22Rv1 (cell line): ENCODE measurements around the gene CTNNA3.

Source experiments
- ZFX ChIP-seq: fragments of 450-650 bp; IDR thresholded peaks from 2 replicates; pipeline ENCODE4 v1.6.1; 2017; ENCODE audit warnings: antibody characterized with exemption, borderline replicate concordance
- TF ChIP-seq, protein P1 (sequence below): fragments of 450-650 bp; IDR thresholded peaks from 2 replicates; pipeline ENCODE4 v1.5.1; 2017; ENCODE audit warnings: mild to moderate bottlenecking

DNA sequence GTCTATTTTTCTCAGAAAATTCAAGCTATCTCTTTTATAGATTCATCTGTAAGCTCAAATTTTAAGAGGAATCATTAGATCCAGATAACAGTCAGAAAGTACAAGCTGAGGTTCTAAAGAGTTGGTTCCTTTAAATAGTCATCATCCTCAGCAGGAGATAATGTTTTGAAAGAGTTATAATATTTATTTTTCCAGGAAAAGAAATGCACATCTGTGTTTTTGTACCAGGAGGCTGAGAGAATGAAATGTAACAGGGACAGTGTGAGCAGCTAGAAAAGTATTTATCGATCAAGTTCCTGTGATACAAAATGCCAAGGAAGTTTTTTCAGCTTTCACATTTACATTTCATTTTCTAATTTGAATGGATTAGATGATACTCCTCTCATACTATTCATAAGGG lies 890.4 kb downstream of the CTNNA3 start:
- TF ChIP-seq, protein P1, sequence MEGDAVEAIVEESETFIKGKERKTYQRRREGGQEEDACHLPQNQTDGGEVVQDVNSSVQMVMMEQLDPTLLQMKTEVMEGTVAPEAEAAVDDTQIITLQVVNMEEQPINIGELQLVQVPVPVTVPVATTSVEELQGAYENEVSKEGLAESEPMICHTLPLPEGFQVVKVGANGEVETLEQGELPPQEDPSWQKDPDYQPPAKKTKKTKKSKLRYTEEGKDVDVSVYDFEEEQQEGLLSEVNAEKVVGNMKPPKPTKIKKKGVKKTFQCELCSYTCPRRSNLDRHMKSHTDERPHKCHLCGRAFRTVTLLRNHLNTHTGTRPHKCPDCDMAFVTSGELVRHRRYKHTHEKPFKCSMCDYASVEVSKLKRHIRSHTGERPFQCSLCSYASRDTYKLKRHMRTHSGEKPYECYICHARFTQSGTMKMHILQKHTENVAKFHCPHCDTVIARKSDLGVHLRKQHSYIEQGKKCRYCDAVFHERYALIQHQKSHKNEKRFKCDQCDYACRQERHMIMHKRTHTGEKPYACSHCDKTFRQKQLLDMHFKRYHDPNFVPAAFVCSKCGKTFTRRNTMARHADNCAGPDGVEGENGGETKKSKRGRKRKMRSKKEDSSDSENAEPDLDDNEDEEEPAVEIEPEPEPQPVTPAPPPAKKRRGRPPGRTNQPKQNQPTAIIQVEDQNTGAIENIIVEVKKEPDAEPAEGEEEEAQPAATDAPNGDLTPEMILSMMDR: no peak
- no peak for TF ChIP-seq ZFX
